ENCODE measurements around the gene CEND1. TPM values are rescaled to one million over a fixed set of nuclear protein-coding genes. Genes with fewer than 3 reads are reported as not detected.

CEND1 gene
- total RNA-seq = not detected

GRCh38 chr11:789943-790342, at the start of gene CEND1:
TSS of gene CEND1 (minus strand) at chr11:790090. CDS start at chr11:788576, 1,514 bp downstream.

GRCh38 chr11:832529-833113, 42.7 kb upstream of the CEND1 start, which contains the start of gene CD151:
TSS of gene CD151 (plus strand) at chr11:832952. CDS start at chr11:836070, 3,118 bp downstream.

GRCh38 chr11:827897-828192, 38.0 kb upstream of the CEND1 start, which contains the start of gene CRACR2B:
TSS of gene CRACR2B (plus strand) at chr11:827919. CDS start at chr11:828608, 689 bp downstream.

GRCh38 chr11:818396-819128, 28.7 kb upstream of the CEND1 start, which contains the start of gene PNPLA2:
TSS of gene PNPLA2 (plus strand) at chr11:818914. CDS start at chr11:819719, 805 bp downstream.

GRCh38 chr11:809287-810039, 19.6 kb upstream of the CEND1 start, which contains the start of gene RPLP2:
TSS of gene RPLP2 (plus strand) at chr11:809967. CDS start at chr11:810235, 268 bp downstream.

GRCh38 chr11:798093-798713, 8.3 kb upstream of the CEND1 start, which contains the start of gene SLC25A22:
TSS of gene SLC25A22 (minus strand) at chr11:798281. CDS start at chr11:795006, 3,275 bp downstream.

GRCh38 chr11:777288-778255, 12.3 kb downstream of the CEND1 start, which contains the start of gene GATD1:
TSS of gene GATD1 (minus strand) at chr11:777487. CDS start at chr11:777462, 25 bp downstream.

GRCh38 chr11:747158-748006, 42.5 kb downstream of the CEND1 start, which contains the start of gene TALDO1:
TSS of gene TALDO1 (plus strand) at chr11:747464. CDS start at chr11:747482, 18 bp downstream.

Small RNAs within 50 kb of the gene (small RNA-seq; reads per million reads assigned to genes)
- 0 reads per million in 2 donors for gene SNORA52

Other genes starting within 250 kb of the CEND1 start
- gene LMNTD2, start 229.4 kb downstream of the CEND1 start, total RNA-seq = 1 to 10 TPM in 1 of 2 donors, under 1 TPM in 1; 0.67 to 1.4 TPM
- 1 to 10 TPM; 2.1 to 7.3 TPM for gene RASSF7, start 229.1 kb downstream of the CEND1 start, total RNA-seq
- 10 to 100 TPM; 21.7 to 32.3 TPM for gene PHRF1, start 213.6 kb downstream of the CEND1 start, total RNA-seq
- gene IRF7, start 174.1 kb downstream of the CEND1 start, total RNA-seq = 100 to 1,000 TPM; 148 to 177 TPM
- gene CDHR5, start 165.1 kb downstream of the CEND1 start, total RNA-seq = not detected
- gene SCT, start 162.9 kb downstream of the CEND1 start, total RNA-seq = not detected
- not detected for gene DRD4, start 152.8 kb downstream of the CEND1 start, total RNA-seq
- gene DEAF1, start 94.9 kb downstream of the CEND1 start, total RNA-seq = 10 to 100 TPM; 39.3 to 53.7 TPM
- gene TMEM80, start 94.3 kb downstream of the CEND1 start, total RNA-seq = 10 to 100 TPM in 1 of 2 donors, 1 to 10 TPM in 1; 7.0 to 15.1 TPM
- 10 to 100 TPM; 26.3 to 30.6 TPM for gene EPS8L2, start 83.9 kb downstream of the CEND1 start, total RNA-seq
- gene TALDO1, start 42.6 kb downstream of the CEND1 start, total RNA-seq = 100 to 1,000 TPM; 249 to 377 TPM
- 10 to 100 TPM; 34.0 to 42.0 TPM for gene GATD1, start 12.6 kb downstream of the CEND1 start, total RNA-seq
- gene SLC25A22, start 8.2 kb upstream of the CEND1 start, total RNA-seq = 10 to 100 TPM in 1 of 2 donors, 1 to 10 TPM in 1; 8.6 to 24.3 TPM
- 1 to 10 TPM; 5.9 to 7.3 TPM for gene PIDD1, start 15.1 kb upstream of the CEND1 start, total RNA-seq
- gene RPLP2, start 19.9 kb upstream of the CEND1 start, total RNA-seq = 100 to 1,000 TPM; 243 to 415 TPM
- 10 to 100 TPM; 20.0 to 21.0 TPM for gene PNPLA2, start 28.8 kb upstream of the CEND1 start, total RNA-seq
- gene CRACR2B, start 37.8 kb upstream of the CEND1 start, total RNA-seq = under 1 TPM in 1 of 2 donors, not detected in 1; 0.67 TPM
- gene CD151, start 42.9 kb upstream of the CEND1 start, total RNA-seq = 100 to 1,000 TPM; 125 to 137 TPM
- 100 to 1,000 TPM in 1 of 2 donors, 10 to 100 TPM in 1; 76.7 to 109 TPM for gene POLR2L, start 52.4 kb upstream of the CEND1 start, total RNA-seq
- gene TSPAN4, start 52.8 kb upstream of the CEND1 start, total RNA-seq = 100 to 1,000 TPM; 119 to 179 TPM
- gene CHID1, start 120.7 kb upstream of the CEND1 start, total RNA-seq = 10 to 100 TPM; 20.6 to 39.3 TPM
- gene AP2A2, start 135.8 kb upstream of the CEND1 start, total RNA-seq = 10 to 100 TPM; 31.3 to 37.2 TPM
- not detected for gene MUC6, start 246.6 kb upstream of the CEND1 start, total RNA-seq